Fibroblast of pulmonary artery (primary cell): Measurements from ENCODE around the gene EPHB1.
A peak's percentile ranks its signal among the peaks of the same experiment; 100 is the strongest.

ENCODE experiments used
- DNase-seq: peaks from one replicate; pipeline ENCODE4 v3.0.0-alpha.2; 2010; ENCODE audit warnings: low read depth
- H3K4me3 ChIP-seq: replicated peaks from 2 replicates; pipeline ENCODE4 v1.5.1; 2011; ENCODE audit warnings: low read depth, mild to moderate bottlenecking, control low read depth, low read length, moderate library complexity
- CTCF ChIP-seq: IDR thresholded peaks from 2 replicates; pipeline ENCODE4 v1.5.1; 2011; ENCODE audit warnings: mild to moderate bottlenecking, control low read depth, low read length, inconsistent platforms; ENCODE audit errors: missing control alignments

Gene EPHB1

DNA sequence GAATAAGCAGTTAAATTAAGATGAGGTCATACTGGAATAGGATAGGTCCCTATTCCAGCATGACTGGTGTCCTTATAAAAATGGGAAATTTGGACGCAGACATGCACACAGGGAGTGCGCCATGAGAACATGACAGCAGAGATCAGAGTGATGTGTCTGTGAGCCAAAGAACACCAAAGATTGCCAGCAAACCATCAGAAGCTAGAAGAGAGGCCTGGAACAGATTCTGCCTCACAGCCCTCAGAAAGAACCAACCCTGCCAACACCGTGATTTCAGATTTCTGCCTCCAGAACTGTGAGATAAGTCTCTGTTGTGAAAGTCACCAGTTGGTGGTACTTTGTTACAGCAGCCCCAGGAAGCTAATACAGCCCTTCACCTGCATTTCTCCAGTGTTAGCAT is 34.7 kb downstream of the EPHB1 start:
- no peak for DNase-seq
- H3K4me3 ChIP-seq = no peak overlapping the region
- TF ChIP-seq CTCF = no peak

DNA sequence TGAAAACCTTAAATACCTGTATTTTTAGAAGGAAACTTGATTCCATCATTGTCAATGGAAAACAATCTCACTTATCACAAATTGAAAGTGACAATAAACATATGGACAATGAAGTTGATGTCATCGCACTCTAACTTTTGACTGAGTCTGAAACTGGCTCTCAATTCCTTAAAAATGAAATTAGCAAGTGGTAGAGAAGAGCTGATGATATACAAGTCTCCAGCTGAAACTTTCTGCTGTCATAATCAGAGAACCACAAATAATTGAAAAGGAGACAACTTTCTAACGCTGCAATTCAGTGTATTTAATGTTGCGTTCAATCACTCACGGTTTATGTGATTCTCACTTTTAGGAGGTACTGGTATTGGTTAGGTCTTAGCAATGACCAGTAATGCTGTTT is 37.5 kb downstream of the EPHB1 start:
- no peak for DNase-seq
- no peak for TF ChIP-seq CTCF
- no peak overlapping the region for H3K4me3 ChIP-seq

GRCh38 chr3:134833453-134834163 is 38.5 kb downstream of the EPHB1 start:
- DNase-seq = no peak
- no peak overlapping the region for H3K4me3 ChIP-seq
- no peak for TF ChIP-seq CTCF

- no peak for DNase-seq
- no peak overlapping the region for H3K4me3 ChIP-seq
- TF ChIP-seq CTCF = no peak
Observed at GRCh38 chr3:134836921-134837320, 41.9 kb downstream of the EPHB1 start.

GRCh38 chr3:134838599-134838998 is 43.5 kb downstream of the EPHB1 start:
- DNase-seq = no peak
- no peak overlapping the region for H3K4me3 ChIP-seq
- TF ChIP-seq CTCF = peak; percentile 15

DNA sequence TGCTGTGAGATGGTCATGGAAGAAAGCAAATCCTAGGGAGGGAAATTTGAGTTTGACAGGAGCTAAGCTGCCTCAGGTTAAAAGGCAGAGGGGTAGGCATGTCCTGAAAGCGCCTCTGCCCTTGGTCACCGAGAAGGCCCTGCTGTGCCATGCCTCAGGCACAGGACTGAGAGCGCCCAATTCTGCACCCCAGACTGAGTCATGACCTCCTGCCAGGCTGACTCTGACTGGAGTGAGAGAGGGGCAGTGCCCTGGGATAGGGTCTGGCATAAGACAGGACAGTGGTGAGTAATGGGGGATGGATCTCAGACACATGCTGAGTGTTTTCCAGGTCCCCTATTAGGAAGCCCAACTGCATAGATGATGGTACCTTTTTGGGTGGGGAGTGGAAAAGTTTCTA is 44.4 kb downstream of the EPHB1 start:
- TF ChIP-seq CTCF = no peak
- no peak for DNase-seq
- no peak overlapping the region for H3K4me3 ChIP-seq

DNA sequence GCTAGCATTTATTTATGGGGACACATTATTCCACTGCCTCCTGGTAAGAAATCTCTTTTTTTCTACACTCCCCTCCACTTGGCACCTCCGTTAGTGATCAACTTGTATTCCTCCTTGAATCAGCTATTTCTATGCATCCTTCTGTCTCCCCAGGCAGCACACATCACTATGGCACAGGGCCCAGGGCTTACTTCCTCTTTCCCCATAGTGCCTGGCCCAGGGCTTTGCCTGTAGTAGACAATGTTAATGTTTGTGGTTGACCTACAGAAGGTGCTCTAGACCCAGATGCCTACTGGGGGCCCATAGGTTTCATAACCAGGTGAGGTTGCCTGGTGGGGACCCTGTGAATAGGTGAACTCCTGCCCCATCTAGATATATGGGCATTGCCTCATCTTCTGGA is 44.9 kb downstream of the EPHB1 start:
- H3K4me3 ChIP-seq = no peak overlapping the region
- TF ChIP-seq CTCF = no peak
- DNase-seq = no peak
